Stimulated activated CD8-positive, alpha-beta memory T cell treated with anti-CD3 and anti-CD28 coated beads, Interleukin-4, amount 100 ng/mL, for 24 hours (primary cell): ENCODE measurements around the gene LRRC34.

Source experiments
- DNase-seq: peaks from one replicate; pipeline ENCODE4 v3.0.0-alpha.2; 2020; ENCODE audit warnings: low read depth

Gene LRRC34, protein sequence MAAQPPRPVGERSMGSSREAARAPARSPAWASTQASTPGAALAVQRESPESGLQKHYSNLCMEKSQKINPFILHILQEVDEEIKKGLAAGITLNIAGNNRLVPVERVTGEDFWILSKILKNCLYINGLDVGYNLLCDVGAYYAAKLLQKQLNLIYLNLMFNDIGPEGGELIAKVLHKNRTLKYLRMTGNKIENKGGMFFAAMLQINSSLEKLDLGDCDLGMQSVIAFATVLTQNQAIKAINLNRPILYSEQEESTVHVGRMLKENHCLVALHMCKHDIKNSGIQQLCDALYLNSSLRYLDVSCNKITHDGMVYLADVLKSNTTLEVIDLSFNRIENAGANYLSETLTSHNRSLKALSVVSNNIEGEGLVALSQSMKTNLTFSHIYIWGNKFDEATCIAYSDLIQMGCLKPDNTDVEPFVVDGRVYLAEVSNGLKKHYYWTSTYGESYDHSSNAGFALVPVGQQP

DNA sequence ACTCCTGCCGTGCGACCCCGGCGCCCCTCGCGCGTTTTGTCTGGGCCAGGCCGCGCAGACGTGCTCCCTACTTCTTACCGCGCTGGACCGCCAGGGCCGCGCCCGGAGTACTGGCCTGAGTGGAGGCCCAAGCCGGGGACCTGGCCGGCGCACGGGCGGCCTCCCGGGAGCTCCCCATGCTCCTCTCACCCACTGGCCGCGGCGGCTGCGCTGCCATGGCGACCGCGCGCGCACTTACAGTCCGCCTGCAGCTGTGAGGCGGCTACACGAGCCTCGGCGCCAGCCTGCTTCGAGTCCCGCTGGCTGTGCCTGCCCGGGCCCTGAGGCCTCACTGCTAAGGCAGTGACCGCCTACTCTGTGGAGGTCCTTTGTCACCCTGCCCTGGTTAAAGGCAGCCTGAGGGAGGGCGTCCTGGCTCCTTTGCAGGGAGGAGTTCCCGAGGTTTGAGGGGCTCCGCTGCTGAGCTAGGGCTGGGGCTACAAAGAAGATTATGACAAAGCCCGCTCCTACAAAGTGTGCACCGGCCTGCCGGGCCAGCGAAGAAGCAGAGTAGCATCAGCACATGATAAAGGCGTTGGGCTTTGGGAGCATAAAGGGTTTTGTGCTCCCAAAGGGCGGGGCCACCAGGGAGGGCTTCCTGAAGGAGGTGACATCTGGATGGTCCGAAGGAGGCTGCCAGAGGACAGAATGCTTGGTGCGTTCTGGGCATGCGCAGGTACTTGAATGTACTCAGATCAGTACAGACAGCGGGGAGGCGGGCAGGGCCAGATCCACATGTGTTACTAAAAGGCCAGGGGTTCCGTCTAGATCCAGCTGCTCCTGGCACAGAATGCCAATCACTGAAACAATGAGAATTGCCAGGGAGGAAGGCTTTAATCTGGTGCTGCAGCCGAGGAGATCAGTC, at the start of gene LRRC34, which contains the start of gene LRRIQ4:
Gene LRRC34, minus strand, starts transcription at position 573 of the 904 bp plus-strand sequence. Its CDS starts 356 bp downstream, at position 217.
Gene LRRIQ4, plus strand, starts transcription at position 539 of the 904 bp plus-strand sequence. CDS start 9,052 bp downstream, outside the sequence.
- peak; percentile 64 for DNase-seq

DNA sequence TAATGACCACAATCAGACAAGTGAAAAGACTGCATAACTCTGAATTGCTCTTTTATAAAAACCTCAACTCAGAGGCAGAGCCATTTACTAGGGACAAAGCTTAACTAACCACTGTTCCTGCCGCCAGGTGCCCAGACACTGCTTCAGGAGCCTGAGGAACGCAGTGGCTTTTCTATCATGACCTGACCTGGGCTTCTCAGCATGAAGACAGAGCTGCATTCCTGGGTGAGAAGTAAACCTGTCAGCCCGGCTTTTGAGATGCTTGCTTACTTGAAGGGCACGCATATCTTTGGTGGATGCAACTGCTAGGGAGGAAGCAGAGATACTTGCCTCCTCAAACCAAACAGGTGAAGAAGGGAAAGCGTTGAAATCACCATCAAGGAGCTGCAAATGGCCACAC, 49.2 kb upstream of the LRRC34 start:
- DNase-seq = no peak

DNA sequence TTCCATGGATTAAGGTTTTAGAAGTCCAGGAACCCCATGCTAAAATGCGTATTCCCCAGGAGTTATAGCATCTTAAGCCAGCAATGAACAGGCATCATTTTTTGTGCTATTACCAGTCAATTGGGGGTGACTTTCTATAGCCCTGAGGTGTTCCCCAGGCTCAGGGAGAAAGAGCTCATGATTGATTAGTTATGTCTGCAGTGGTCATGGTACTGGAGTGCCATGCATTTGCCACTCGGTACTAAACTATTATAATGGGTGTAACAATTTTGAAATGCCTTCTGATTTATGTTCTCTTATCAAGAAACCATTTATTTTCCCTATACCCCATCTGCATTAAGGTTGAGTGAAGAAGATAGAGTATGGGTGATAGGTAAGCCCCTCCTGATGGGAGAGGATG, 45.1 kb upstream of the LRRC34 start:
- DNase-seq = no peak

DNA sequence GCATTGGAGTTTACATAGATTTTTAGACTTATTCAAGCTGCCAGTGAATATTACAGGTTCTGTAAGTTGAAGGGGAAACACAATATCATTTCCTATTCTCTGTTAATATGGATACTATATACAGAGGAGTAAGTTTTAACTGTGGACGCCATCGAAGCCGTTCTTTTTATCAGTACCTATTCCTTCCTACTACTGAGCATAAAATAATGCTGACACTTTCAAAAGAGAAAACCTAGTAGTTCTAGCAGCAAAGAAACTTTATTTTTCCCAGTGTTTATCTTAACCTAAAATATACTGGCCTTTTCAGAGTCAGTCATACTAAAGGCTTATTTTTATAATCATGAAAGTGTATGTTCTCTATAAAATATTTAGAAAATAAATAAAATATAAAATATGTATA, 42.8 kb upstream of the LRRC34 start:
- DNase-seq = no peak

DNA sequence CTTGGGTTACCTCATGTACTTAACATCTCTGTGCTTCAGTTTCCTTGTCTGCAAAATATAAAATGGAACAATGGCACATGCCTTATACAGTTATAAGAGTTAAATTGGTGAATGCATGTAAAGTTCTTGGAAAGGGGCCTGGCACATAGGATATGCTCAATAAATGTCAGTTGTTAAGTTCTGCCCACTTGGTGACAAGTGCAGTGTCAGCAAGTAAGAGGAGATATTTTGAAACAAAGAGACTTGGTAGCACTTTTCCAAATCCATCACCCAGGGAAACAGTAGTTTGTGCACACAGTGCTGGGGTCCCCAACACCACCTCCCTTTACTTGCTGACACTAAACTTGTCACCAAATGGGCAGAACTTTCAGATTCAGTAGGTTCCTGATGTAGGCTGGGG, 37.9 kb upstream of the LRRC34 start:
- DNase-seq = no peak

DNA sequence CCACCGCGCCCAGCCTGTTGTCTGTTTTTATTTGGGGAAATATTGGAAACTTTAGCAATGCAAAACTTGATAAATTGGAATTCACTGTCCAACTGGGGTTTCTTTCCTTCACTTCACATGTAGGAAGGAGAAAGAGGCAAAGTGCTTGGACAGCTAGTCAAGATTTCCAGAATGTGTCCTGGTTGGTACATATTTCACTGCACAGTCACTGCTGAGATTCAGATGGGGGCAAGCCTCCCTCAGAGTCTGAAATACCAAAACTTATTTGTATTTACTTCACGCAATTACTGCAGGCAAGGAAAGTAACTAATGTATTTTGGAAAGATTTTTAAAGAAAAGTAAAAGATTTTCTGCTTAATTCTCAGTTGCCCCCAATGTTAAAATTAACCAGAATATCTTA, 36.0 kb upstream of the LRRC34 start:
- no peak for DNase-seq

DNA sequence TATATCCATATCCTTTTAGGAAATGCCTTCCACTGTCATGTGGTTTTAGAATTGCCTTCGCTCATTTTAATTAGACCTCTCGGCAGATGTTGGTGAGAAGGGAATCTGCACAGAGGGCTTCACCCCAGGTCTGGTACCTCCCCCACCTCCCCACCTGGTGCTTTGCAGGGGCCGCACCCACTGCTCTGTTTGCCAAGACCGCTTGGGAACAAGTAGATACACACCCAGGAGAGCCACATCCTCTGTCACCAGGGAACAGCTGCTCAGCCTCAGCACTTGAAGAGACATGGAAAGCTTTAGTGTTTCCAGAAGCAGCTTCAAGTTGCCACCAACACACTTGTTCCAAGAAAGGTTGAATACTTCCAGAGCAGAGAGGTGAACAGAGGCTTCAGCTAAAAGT, 35.2 kb upstream of the LRRC34 start:
- DNase-seq = no peak

DNA sequence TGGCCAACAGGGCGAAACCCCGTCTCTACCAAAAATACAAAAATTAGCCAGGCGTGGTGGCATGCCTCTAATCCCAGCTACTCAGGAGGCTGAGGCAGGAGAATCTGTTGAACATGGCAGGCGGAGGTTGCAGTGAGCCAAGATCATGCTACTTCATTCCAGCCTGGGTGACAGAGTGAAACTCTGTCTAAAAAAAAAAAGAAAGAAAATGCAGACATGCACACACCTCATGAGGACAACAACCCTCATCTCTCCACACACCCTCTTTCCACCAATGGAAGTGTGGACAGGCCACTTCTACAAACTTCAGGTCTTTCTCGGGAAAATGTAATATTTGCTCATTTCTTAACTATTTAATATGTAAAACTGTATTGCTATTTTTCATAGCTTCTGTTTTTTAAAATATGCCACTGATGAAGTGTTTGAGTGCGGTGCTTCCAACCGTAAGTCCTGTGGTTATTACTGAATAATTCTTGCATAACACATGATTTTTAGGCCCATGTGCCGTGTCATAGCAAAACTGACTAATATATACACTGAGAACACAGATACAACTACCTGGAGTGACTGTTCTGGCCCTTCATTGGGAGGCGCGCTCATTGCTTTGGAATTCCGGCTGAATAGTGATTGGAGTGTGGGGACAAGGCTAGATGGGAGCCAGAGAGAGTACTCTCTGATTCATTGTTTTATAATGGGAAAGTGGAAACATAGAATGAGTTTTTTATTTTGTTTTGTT, 33.9 kb upstream of the LRRC34 start:
- no peak for DNase-seq

DNA sequence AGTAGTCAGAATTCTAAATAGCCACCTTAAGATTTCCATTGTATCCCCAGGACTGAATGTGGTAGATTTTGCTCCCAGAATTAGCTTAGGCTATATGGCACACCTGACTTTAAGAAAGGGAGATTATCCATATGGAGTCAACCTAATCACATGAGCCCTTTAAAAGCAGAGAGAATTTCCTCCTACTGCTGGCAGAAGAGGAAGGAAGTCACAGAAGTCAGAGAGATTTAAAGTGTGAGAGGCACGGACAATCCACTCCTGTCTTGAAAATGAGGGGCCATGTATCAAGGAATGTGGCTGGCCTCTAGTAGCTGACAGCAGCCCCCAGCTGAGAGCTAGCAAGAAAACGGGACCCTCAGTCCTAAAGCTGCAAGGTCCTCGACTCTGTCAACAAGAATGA, 30.3 kb upstream of the LRRC34 start:
- no peak for DNase-seq

DNA sequence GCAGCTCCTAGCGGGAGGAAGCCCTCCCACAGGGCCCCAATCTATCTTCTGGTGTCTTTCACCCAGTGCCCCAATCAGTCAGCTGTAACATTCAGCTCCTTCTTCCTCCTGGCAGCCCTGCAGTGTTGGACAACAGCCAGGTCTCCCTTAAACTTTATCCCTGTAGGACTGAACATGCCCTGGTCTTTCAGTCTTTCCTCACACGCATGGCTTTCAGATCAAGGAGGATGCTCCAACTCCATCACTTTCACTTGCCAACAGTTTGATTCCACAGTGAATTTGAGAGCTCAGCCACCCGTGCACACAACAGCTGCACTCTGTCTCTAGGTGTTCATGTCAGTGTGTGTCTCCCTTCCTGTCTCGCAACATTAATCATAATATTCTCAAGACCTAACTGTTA, 28.5 kb upstream of the LRRC34 start:
- no peak for DNase-seq

DNA sequence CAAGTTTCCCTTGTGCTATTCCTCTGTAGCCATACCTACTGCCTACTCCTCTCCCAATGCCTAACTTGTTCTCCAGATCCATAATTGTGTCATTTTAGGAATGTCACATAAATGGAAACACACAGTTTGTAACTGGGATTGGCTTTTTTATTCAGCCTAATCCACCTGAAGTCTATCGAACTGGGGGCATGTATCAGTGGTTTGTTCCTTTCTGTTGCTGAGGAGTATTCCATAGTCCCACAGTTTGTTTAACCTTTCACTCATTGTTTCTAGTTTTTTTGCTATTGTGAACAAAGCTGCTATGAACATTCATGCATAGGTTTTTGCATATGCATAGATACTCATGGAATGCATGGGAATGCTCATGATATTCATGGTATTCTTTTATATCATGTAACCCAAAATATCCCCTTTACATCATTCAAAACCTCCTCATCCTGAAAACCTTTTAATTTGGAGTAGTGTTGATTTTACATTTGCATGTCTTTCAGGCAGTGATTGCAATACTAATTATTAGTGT, 25.9 kb upstream of the LRRC34 start:
- DNase-seq = no peak

DNA sequence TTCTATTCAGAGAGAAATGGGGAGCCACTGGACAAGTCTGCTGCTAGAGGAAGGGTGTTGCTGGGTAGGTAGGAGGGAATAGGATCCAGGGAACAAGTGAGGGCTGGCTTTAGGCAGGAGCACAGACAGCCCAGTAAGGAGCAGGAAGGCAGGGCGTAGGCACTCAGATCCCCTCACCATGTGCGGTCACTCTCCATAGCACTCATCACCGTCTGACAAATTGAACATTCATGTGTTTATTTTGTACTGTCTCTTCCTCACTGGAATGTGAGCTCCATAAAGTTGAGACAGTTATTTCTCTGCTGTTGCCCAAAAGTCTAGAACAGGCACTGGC, 24.2 kb upstream of the LRRC34 start:
- DNase-seq = no peak

DNA sequence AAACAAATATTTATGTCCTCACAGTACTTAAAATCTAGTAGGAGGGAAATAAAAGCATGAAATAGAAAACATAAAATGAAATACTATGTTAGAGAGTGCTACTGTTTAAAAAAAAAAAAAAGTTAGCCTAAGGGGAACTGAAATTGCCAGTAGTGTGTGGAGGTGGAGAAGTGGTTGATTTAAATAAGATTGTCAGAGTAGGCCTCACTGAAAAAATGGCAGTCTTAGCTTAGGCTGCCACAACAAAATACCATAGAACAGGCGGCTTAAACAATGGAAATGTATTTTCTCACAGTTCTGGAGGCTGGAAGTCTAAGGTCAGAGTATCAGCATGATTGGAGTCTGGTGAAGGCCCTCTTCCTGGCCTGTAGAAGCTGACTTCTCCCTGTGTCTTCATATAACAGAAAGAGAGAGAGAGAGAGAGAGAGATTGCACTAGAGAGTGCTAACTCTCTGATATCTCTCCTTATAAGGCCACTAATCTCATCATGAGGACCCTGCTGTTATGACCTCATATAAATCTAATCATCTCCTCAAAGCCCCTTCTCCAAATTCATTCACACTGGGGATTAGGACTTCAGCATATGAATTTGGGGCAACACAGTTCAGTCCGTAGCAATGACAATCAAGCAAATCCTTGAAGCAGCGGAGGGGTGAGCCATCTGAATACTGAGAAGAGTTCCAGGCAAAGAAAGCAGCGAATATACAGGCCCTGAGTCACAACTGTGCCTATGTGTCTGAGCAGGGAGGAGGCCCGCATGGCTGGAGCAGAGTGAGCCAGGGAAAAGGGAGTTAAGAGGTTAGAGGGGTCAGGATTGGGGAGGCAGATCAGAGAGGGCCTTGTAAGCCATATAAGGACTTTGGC, 23.6 kb upstream of the LRRC34 start:
- DNase-seq = no peak

DNA sequence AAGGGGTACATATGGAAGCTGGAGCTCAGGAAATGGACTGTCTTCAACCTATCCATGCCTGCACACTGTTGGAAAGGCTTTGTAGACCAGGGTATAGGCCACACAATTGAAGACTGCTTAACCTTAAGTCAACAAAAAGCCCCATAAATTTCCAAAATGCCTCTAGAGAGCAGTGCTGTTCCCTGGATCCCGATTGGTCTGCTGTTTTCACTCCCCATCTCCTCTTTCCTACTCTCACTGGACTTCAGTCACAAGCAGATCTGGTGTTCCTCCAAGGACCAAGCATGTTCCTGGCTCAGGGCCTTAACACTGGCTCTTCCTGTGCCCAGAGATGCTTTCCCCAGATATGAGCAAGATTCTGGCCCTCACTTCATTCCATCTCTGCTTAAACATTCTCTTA, 22.8 kb upstream of the LRRC34 start:
- no peak for DNase-seq

DNA sequence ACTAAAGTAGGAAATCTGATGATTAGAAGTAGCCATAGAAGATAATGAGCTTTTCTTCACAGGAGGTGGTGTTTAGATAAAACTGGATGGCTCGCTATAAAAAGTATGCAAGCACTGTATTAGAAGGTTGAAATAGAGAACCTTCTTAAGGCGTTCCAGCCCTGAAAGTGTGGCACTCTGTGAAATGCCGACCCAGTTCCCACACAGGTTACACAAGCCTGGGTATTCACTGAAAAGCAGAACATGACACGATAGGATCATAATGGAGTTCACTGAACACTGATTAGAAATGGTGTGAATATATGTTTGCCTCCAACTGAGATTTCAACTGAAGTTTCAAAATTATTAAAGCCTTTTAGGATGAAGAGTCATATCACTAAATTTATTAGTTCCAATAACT, 15.0 kb upstream of the LRRC34 start:
- DNase-seq = no peak

DNA sequence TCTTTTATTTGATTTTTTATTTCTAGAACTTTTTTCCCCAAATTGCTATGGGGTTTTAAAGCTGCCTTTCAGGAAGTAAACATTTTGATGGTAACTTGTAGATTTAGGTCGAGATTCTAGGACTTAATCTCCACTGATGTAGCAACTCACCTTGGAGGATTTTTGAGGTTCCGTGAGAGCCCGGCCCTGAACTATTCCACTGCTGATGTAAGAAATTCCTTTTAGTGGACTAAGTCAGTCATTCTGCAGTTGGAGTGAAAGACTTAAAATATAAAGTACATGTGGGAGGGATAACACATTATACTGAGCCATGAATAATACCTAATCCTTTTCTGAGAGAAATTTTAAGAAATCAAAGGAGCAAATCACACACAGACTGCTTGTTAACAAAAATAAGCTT, 12.6 kb upstream of the LRRC34 start:
- DNase-seq = no peak

DNA sequence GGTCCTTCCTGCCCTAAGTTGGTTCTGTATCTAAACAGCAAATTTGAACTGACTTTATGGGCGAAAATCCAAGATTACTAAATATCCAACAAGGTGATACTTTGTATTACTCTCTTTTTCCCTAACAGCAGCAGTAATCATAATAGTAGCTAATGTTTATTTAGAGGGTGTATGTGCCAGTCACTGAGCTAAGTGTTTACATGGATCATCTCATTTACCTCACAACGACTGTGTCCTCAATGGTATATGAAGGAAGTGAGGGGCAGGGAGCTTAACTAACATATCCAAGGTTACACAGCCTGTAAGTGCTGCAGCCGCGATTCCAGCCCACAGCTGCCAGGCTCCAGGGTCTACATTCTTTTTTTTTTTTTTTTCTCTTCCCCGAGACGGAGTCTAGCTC, 10.3 kb upstream of the LRRC34 start:
- DNase-seq = no peak

DNA sequence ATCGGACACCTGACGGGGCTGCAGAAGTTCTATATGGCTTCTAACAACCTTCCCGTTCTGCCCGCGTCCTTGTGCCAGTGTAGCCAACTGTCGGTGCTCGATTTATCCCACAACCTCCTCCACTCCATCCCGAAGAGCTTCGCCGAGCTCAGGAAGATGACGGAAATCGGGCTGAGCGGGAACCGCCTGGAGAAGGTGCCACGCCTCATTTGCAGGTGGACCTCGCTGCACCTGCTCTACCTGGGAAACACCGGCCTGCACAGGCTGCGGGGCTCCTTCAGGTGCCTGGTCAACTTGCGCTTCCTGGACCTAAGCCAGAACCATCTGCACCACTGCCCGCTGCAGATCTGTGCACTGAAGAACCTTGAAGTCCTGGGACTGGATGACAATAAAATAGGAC, 9.8 kb upstream of the LRRC34 start:
- DNase-seq = no peak

DNA sequence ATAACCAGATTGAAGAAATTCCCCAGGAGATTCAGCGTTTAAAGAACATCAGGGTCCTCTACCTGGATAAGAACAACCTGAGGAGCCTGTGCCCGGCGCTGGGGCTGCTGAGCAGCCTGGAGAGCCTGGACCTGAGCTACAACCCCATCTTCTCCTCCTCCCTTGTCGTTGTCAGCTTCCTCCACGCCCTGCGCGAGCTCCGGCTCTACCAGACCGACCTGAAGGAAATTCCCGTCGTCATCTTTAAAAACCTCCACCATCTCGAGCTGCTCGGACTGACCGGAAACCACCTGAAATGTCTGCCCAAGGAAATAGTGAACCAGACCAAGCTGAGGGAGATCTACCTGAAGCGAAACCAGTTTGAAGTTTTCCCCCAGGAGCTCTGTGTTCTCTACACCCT, 9.4 kb upstream of the LRRC34 start:
- DNase-seq = no peak

DNA sequence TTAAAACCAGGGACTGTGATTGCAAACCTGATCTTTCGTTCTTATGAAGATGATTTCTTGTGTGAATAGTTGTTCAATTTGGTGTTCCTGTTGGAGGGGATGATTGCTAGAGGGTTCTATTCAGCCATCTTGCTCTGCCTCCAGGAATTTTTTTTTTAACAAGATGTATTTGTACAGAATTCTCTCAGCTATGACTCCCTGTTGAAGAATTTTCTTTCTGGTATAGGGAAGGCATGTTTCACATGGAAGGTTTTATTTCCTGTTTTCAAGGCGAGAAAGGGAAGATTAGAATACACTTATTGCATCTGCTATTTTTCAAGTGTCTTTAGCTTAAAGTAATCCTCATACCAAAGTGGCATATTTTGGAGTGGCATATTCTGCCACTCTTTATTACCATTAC, 5.6 kb upstream of the LRRC34 start:
- DNase-seq = no peak

DNA sequence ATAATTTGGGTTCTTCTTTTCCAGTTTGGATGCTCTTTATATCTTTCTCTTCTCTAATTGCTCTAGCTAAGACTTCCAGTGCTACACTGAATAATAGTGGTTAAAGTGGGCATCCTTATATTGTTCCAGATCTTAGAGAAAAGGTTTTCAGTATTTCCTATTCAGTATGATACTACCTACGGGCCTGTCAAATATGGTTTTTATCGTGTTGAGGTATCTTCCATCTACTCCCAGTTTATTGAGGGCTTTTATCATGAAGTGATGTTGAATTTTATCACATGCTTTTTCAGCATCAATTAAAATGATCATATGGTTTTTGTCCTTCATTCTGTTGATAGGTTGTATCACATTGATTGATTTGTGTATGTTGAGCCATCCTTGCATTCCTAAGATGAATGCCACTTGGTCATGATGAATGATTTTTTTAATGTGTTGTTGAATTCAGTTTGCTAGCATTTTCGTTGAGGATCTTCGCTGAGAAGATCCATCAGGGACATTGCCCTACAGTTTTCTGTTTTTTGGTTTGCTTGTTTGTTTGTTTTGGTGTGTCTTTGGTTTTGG, 3.0 kb upstream of the LRRC34 start:
- DNase-seq = no peak
